GM12873 (cell line): Measurements from ENCODE around the gene TM9SF3.

Experiments used
- TF ChIP-seq, protein P1 (sequence below): IDR thresholded peaks from 2 replicates; pipeline ENCODE4 v1.5.1; 2012; ENCODE audit warnings: low read depth, mild to moderate bottlenecking, moderate library complexity, low read length, control low read depth; ENCODE audit not compliant: insufficient read depth; ENCODE audit errors: missing control alignments

Gene TM9SF3

DNA sequence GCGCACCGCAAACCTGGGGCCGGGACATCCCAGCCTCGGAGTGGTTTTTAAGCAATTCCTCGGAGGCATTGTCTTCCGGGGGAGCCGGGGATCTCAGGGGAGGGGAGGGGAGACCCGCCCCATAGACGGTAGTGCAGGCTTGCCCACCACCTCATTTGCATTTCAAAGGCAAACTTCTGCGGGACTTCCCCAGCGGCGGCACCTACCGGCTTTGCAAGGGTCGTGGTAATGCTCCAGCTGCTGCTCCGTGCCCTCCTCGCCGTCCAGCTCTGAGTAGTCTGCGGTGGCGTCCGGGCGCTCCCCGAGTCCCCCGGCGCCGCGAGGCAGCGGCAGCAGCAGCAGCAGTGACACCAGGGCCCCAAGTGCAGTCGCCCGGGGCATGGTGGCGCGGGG is 73.5 kb downstream of the TM9SF3 start:
- TF ChIP-seq, protein P1, sequence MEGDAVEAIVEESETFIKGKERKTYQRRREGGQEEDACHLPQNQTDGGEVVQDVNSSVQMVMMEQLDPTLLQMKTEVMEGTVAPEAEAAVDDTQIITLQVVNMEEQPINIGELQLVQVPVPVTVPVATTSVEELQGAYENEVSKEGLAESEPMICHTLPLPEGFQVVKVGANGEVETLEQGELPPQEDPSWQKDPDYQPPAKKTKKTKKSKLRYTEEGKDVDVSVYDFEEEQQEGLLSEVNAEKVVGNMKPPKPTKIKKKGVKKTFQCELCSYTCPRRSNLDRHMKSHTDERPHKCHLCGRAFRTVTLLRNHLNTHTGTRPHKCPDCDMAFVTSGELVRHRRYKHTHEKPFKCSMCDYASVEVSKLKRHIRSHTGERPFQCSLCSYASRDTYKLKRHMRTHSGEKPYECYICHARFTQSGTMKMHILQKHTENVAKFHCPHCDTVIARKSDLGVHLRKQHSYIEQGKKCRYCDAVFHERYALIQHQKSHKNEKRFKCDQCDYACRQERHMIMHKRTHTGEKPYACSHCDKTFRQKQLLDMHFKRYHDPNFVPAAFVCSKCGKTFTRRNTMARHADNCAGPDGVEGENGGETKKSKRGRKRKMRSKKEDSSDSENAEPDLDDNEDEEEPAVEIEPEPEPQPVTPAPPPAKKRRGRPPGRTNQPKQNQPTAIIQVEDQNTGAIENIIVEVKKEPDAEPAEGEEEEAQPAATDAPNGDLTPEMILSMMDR: no peak

DNA sequence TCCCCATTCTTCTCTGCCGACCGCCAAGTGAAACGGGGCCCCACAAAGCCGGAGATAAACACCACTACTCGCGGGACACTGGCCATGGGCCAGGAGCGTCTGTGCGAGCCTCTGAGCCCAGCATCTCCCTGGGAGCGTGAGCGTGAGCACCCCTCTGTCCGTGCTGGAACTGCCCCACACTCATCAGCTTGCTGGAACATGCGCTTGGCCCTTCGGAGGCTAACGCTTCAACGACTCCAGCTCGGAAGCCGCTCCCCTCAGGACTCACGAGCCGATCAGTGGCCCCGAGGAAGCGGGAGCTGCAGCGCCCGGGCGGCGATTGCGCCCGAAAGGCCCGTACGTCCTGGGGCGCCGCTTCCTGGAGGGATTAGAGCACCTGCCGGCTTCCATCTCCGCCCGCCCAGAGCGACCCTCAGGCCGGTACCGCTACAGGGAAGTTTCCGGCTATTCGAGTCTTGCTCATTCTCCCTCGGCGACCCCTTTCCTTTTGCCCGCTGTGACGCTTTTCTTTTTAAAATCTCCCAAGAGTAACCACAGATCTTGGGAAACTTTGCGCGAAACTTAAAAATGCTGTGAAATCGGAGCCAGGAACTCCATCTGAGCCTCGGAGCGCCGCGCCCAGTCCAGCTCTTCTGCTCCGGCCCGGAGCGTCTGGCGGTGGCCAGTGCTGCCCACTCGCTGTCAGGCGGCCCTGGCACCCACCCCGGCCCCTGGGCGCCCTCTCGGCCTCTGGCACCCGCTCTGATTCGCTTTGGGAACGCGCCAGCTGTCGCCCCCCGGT is 74.1 kb downstream of the TM9SF3 start:
- TF ChIP-seq, protein P1: no peak

DNA sequence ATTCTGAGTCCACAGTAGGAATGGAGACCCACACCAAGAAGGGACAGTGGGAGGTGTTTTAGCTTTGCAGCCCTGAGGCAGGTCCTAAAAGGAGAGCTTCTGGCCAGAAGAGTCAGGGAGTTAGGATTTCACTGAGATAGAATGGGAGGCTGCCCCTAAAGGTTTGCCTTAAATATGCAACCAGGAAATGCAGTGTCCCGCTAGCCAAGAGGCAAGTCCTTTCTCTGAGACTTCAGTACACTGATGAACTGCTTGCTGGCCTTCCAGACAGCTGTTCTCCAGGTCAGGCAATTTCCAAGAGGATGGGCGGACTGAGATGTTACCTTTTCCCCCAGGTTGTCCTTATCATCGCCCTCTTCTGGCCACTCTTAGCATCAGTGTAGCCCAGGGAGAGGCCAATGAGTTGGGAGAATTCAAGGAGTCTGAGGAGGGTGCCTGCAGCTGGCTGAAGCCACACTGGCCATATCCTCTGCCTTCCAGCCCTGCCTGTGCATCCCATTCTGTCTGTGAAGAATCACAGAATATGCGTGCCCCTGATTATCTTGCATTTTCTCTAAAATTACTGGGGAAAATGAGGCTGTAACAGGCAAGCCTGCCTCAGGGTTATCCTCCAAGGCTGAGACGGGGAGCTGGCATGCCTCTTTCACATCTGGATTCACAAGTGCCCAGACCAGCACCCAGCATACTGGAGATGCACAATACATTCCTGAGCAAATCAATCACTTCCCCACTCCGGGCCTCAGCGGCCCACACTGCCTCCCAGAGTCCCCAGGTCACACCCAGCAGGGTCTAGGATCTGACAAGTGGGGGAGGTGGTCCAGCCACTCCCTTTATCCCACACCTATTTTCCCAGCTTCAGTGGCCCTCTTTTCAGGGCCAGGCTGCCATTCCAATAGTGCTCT is 75.5 kb downstream of the TM9SF3 start:
- TF ChIP-seq, protein P1: peak; percentile 75

DNA sequence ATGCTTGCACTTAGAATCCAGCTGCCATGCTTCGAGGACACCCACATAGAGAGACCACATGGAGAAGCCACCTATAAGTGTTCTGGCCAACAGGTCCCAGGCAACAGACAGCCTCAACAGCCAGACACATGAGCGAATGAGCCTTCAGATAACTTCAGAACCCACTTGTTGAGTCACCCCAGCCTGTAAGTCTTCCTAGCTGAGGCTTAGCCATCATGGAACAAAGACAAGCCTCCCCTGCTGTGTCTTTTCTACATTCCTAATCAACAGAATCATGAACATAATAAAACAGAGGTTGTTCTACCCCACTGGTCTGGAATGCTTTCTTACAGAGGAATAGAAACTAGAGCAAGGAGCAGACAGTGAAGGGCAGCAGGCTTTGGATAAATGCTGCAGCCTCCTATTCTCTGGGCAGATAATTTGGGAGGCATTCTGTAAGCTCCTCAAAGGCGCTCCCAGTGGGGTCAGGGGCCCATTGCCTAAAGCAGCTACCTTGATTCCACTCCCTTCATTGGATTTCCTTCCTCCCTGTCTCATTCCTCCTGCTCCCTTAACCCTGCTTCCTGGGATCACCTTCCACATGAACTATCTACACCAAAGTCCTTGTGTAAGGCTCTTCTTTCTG is 77.7 kb downstream of the TM9SF3 start:
- TF ChIP-seq, protein P1: no peak

DNA sequence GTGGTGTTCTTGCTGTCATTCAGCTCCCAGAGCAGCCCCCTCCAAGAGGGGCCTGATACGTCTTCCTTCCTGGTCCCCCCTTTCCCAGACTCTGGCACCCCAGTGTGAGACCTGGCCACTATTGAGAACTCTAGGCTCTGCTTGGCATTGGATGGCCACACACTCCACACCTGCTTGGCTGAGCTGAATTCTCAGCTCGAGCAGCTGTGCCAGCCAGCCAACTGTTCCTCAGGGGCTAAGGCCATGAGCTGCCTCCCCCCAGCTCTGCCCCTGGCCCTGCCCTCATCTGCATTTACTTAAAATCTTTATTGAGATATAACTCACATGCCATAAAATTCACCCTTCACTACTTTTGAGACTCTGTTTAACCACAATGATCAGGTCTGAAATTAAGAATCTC is 79.8 kb downstream of the TM9SF3 start:
- TF ChIP-seq, protein P1: no peak

DNA sequence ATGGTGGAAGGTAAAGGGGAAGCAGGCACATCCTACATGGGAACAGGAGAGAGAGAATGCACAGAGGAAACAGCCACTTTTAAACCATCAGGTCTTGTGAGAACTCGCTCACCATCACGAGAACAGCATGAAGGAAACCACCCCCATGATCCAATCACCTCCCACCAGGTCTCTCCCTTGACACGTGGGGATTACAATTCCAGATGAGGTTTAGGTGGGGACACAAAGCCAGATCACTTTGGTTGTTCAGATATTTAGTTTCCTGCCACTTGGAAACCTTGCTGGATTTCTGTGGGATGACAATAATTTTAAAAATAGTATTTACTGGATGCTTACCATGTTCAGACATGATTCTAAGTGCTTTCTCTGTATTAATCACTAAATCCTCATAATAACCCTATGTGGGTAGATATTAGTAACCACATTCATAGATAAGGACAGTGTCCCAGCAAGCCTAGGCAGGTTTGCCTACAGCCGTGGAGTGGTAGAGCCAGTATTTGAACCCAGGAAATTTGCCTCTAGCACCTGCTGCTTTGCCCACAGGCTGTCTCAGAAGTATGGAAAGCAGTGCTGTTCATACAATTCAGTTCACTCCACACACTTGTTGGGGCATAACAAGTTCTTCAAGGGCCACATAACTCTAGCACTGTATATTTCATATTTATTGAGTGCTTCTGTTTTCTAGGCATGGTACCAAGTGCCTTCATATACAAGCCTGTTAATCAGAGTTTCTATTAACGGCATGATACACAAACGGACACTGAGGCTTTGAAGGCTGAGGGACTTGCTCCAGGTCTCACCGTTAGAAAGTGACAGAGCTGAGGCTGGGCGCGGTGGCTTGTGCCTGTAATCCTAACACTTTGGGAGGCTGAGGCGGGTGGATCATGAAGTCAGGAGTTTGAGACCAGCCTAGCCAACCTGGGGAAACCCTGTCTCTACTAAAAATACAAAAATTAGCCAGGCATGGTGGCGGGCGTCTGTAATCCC is 81.4 kb downstream of the TM9SF3 start:
- TF ChIP-seq, protein P1: no peak
